ENCODE results near the gene TUBB2A. TPM values are rescaled to one million over a fixed set of nuclear protein-coding genes. Genes with fewer than 3 reads are reported as not detected.
"Not testable (repeated sequence)": the region's sequence is repeated elsewhere in the genome, so short reads cannot be mapped to it uniquely, and the experiment has no call there.

Gene TUBB2A
- total and polyA plus RNA-seq, 2 of the 13 experiments (the other 11 are each of a cell fraction or from before 2014, with no cell fraction given), result 35.3 to 106 TPM

DNA sequence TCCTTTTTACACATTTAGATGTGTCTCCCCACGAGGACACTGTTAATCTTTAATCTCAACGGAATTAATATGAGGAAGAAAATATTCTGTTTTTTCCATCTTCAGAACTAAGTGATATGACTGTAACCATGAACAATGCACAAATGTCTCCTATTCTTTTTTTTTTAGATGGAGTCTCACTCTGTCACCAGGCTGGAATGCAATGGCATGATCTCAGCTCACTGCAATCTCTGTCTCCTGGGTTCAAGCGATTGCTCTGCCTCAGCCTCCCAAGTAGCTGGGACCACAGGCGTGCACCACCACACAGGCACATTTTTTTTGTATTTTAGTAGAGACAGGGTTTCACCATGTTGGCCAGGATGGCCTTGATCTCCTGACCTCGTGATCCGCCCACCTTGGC lies 19.5 kb downstream of the TUBB2A start:
- DNase-seq (ENCODE audit: low spot score); H4K20me1 ChIP-seq (ENCODE audit: insufficient read depth, low read length); FAIRE-seq; H3K79me2 ChIP-seq (ENCODE audit: insufficient read depth, low read length); H3K4me3 ChIP-seq (replicated peaks in 1 of 3; ENCODE audit: insufficient read depth in 1 of 3, low read depth in 2 of 3, low read length in 3 of 3); H3K4me2 ChIP-seq (ENCODE audit: low read depth, low read length); ATAC-seq; H3K9me3 ChIP-seq (ENCODE audit: low read length); CTCF ChIA-PET (ENCODE audit: low intra/inter-chr PET ratio, low total read pairs); BruUV-seq (replicated peaks); H3K27me3 ChIP-seq (ENCODE audit: control insufficient read depth in 1 of 2, insufficient read depth in 2 of 2, low read length in 2 of 2); H3K9ac ChIP-seq (ENCODE audit: insufficient read depth, low read depth, low read length); H2AFZ ChIP-seq (ENCODE audit: low read length): not testable (repeated sequence)
- in situ Hi-C loops (cut with HindIII; ENCODE audit: extremely low pct_ligation_motif_present, low pct_unique_long_range_greater_than_20kb) (loop anchor here (5.0 kb wide), 1 partner anchor 109 kb away; no protein-coding TSS in a partner anchor), intact Hi-C loops (cut with micrococcal nuclease; ENCODE audit: unreplicated experiment) (loop anchor here (2.0 to 5.0 kb wide), 3 partner anchors 19 to 94 kb away; partner anchors contain the start of genes BPHL and TUBB2A)
- peaks cover 79% of the 10 kb centered on the region for H3K4me1 ChIP-seq (ENCODE audit: insufficient read depth, low read length)
- POLR2A ChIA-PET, result interaction anchor here (2.6 kb wide), 1 partner anchor 18 kb away, joined by 19 read pairs; the partner anchor contains the start of gene BPHL
- peaks cover 3 to 20% of the 10 kb centered on the region in 2 experiments; a peak in 3 of 5 replicates for H3K36me3 ChIP-seq (replicated peaks in 1 of 2; ENCODE audit: control insufficient read depth in 1 of 2, insufficient read depth in 2 of 2, low read length in 2 of 2)
- peak overlapping the region; percentile 90 for H3K27ac ChIP-seq (ENCODE audit: extremely low read length, insufficient read depth, low read length)
- 92% methylated on average over 6 of the region's 6 CpGs for WGBS (ENCODE audit: low lambda C conversion rate)
- TF ChIP-seq FOSL2 (CRISPR knock-in tag; IDR thresholded peaks at IDR 0.05), result 0 out of 2 replicates have a peak, but pooled peaks have one; percentile 22
- 0 out of 2 replicates have a peak, but pooled peaks have one; percentile 24 for TF ChIP-seq ZMYM3 (CRISPR knock-in tag; IDR thresholded peaks at IDR 0.05)
- TF ChIP-seq ZNF460 (CRISPR knock-in tag; IDR thresholded peaks at IDR 0.05; ENCODE audit: borderline replicate concordance), result peak; percentile 90
- TF ChIP-seq SAP130 (CRISPR knock-in tag; IDR thresholded peaks at IDR 0.05; ENCODE audit: low read depth), result 0 out of 2 replicates have a peak, but pooled peaks have one; percentile 8
- 0 out of 2 replicates have a peak, but pooled peaks have one; percentile 42 for TF ChIP-seq POGZ (CRISPR knock-in tag; IDR thresholded peaks at IDR 0.05)

DNA sequence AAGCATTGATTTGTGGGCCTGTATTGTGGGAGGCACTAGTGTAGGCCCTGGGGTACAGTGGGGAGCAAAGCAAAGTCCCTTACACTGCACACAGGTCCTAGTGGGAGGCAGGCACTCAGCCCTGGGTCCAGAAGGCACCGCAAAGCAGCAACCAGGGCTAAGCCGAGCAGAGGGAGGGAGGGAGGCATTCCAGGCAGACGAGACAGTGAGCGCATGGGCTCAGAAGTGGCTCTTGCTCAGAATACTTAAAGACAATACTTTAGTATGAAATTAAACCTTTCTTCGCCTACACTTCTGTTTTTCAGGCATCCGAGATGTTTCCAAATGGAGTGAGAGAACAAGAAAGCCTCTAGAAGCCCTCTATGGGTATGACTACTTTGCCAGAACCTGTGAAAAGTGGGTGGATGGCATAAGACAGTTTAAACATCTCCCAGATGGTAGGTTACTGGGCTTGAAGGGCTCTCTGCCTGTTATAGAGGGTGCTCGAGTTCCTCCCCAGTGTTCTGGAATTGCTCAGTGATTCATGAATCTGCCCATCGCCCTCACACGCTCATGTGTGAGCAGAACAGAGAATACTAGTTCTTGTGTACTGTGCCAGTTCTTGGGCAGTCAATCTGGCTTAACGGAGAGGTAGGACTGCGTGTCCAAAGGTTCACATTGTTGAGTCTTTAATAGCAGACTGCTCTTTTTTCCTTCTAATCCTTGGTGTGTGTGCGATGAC lies 20.1 kb downstream of the TUBB2A start:
- no peak overlapping the region for H2AFZ ChIP-seq (ENCODE audit: low read length)
- ChIA-PET POLR2A (interaction anchor here (2.3 to 3.0 kb wide), 5 partner anchors 18 to 111 kb away, joined by 5 to 19 read pairs (median 17); partner anchors contain the start of genes BPHL and TUBB2A), CTCF (ENCODE audit: low intra/inter-chr PET ratio, low total read pairs) (no interaction called here)
- ATAC-seq (peak; percentile 12; the same call in 2 of the 3 replicates), DNase-seq (ENCODE audit: low spot score) (no peak), FAIRE-seq (no peak)
- H3K79me2 ChIP-seq (ENCODE audit: insufficient read depth, low read length), result no peaks in the 10 kb centered on the region
- peak overlapping the region; percentile 73; the same call in 1 of the 2 replicates for H3K4me2 ChIP-seq (ENCODE audit: low read depth, low read length)
- H3K36me3 ChIP-seq (replicated peaks in 1 of 2; ENCODE audit: control insufficient read depth in 1 of 2, insufficient read depth in 2 of 2, low read length in 2 of 2), result peaks cover 3 to 20% of the 10 kb centered on the region in 2 experiments; a peak in 3 of 5 replicates
- peak overlapping the region; percentile 3; the same call in 1 of the 2 replicates for H3K9ac ChIP-seq (ENCODE audit: insufficient read depth, low read depth, low read length)
- 75% methylated on average over 12 of the region's 12 CpGs for WGBS (ENCODE audit: low lambda C conversion rate)
- no peaks in the 10 kb centered on the region for H4K20me1 ChIP-seq (ENCODE audit: insufficient read depth, low read length)
- H3K9me3 ChIP-seq (ENCODE audit: low read length), result no peaks in the 10 kb centered on the region
- H3K4me3 ChIP-seq (replicated peaks in 1 of 3; ENCODE audit: insufficient read depth in 1 of 3, low read depth in 2 of 3, low read length in 3 of 3), result no peak overlapping the region
- H3K27me3 ChIP-seq (ENCODE audit: control insufficient read depth in 1 of 2, insufficient read depth in 2 of 2, low read length in 2 of 2), result no peaks in the 10 kb centered on the region
- no TSS peak for BruUV-seq (replicated peaks)
- intact Hi-C loops (cut with micrococcal nuclease; ENCODE audit: unreplicated experiment) (loop anchor here (5.0 kb wide), 1 partner anchor 95 kb away; no protein-coding TSS in a partner anchor), in situ Hi-C loops (cut with HindIII; ENCODE audit: extremely low pct_ligation_motif_present, low pct_unique_long_range_greater_than_20kb) (loop anchor here (5.0 kb wide), 1 partner anchor 110 kb away; no protein-coding TSS in a partner anchor)
- H3K27ac ChIP-seq (ENCODE audit: extremely low read length, insufficient read depth, low read length), result peak overlapping the region; percentile 90
- peaks cover 74% of the 10 kb centered on the region for H3K4me1 ChIP-seq (ENCODE audit: insufficient read depth, low read length)
- TF ChIP-seq ZNF747 (CRISPR knock-in tag; IDR thresholded peaks at IDR 0.05; ENCODE audit: borderline replicate concordance) (no peak), ZBTB7B (CRISPR knock-in tag; IDR thresholded peaks at IDR 0.05) (no peak), ZNF143 (CRISPR knock-in tag; IDR thresholded peaks at IDR 0.05) (no peak), ZNF781 (CRISPR knock-in tag; IDR thresholded peaks at IDR 0.05; ENCODE audit: borderline replicate concordance, not compliant biosample characterization) (no peak), MTA1 (CRISPR knock-in tag; IDR thresholded peaks at IDR 0.05; ENCODE audit: borderline replicate concordance) (no peak), ZZZ3 (CRISPR knock-in tag; IDR thresholded peaks at IDR 0.05; ENCODE audit: borderline replicate concordance) (no peak), PPARG (CRISPR knock-in tag; conservative IDR thresholded peaks at IDR 0.05) (no peak)
- TF ChIP-seq, protein P1, sequence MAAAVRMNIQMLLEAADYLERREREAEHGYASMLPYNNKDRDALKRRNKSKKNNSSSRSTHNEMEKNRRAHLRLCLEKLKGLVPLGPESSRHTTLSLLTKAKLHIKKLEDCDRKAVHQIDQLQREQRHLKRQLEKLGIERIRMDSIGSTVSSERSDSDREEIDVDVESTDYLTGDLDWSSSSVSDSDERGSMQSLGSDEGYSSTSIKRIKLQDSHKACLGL (CRISPR knock-in tag; IDR thresholded peaks at IDR 0.05), result no peak
- TF ChIP-seq, protein P2, sequence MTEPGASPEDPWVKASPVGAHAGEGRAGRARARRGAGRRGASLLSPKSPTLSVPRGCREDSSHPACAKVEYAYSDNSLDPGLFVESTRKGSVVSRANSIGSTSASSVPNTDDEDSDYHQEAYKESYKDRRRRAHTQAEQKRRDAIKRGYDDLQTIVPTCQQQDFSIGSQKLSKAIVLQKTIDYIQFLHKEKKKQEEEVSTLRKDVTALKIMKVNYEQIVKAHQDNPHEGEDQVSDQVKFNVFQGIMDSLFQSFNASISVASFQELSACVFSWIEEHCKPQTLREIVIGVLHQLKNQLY (CRISPR knock-in tag; IDR thresholded peaks at IDR 0.05), result no peak

Measured in HepG2 (cell line).